Transverse colon (tissue), 4 donors: ENCODE data around the gene LCORL. TPM values are rescaled to one million over a fixed set of nuclear protein-coding genes. Genes with fewer than 3 reads are reported as not detected.

Source experiments
- DNase-seq: peaks from one replicate; pipeline ENCODE4 v3.0.0-alpha.2; 2019
- H3K27ac ChIP-seq, 4 donors: fragments of 200-600 bp; sonication (generic); 2 replicates each; pipeline ENCODE4 v1.5.1; 2016 to 2018; ENCODE audit warnings: inconsistent platforms in 4 of 4
- H3K27me3 ChIP-seq: fragments of 200-600 bp; sonication (generic); 2 replicates; pipeline ENCODE4 v1.5.1; 2017; ENCODE audit warnings: inconsistent platforms
- H3K36me3 ChIP-seq, 4 donors: fragments of 200-600 bp; sonication (generic); 2 replicates each; pipeline ENCODE4 v1.5.1; 2017 to 2019; ENCODE audit warnings: inconsistent platforms in 4 of 4
- H3K4me1 ChIP-seq, 4 donors: fragments of 200-600 bp; sonication (generic); 2 replicates each; pipeline ENCODE4 v1.5.1; 2017 to 2020; ENCODE audit warnings: inconsistent platforms in 4 of 4
- H3K4me3 ChIP-seq, 4 donors: fragments of 200-600 bp; sonication (generic); 1 replicate in 1 of 4; 2 replicates in 3 of 4; pipeline versions ENCODE4 v1.5.1 to v1.6.1; 2017 to 2019; ENCODE audit warnings: inconsistent platforms in 4 of 4
- H3K9me3 ChIP-seq, 2 donors: fragments of 200-600 bp; sonication (generic); 2 replicates each; pipeline ENCODE4 v1.5.1; 2017 to 2019; ENCODE audit warnings: inconsistent platforms in 2 of 2
- EP300 ChIP-seq: sonication (generic); formaldehyde crosslinking; IDR thresholded peaks from one replicate; pipeline ENCODE4 v1.6.1; 2017; ENCODE audit warnings: antibody characterized with exemption, low read depth
- POLR2A ChIP-seq: fragments of 450-650 bp; IDR thresholded peaks from one replicate; pipeline ENCODE4 v1.6.1; 2016; ENCODE audit warnings: antibody characterized with exemption, mild to moderate bottlenecking, moderate library complexity
- POLR2AphosphoS5 ChIP-seq, 3 donors: sonication (generic); formaldehyde crosslinking; IDR thresholded peaks; one replicate each; pipeline ENCODE4 v1.6.1; 2016; ENCODE audit warnings: antibody characterized with exemption in 3 of 3
- whole genome bisulfite sequencing, 2 donors: methylation state at CpG; one replicate each; pipeline ENCODE4 v1.1.5; 2018; ENCODE audit warnings: low coverage in 1 of 2; 5-methylcytosine and 5-hydroxymethylcytosine counted together
- in situ Hi-C, 4 donors: fragments of 200-750 bp; cut with MboI; loops; one replicate each; pipeline versions ENCODE4 v1.15.0 to v1.15.1; 2017; ENCODE audit warnings: low sequenced_read_pairs in 3 of 4, low pct_ligation_motif_present in 1 of 4, low pct_unique_long_range_greater_than_20kb in 1 of 4
- intact Hi-C: fragments of 100-400 bp; cut with DNase I; formaldehyde crosslinking; loops from one replicate; pipeline ENCODE4 v1.15.1; 2023; ENCODE audit warnings: low total_unique reads
- total RNA-seq, 4 donors: library from RNA; depleted of rRNA; stranded (reverse); fragments of >200 nt; gene quantifications; one replicate each; pipeline ENCODE4 v1.1.0, GENCODE V29; 2016
- TF ChIP-seq, protein P1 (sequence below), 5 experiments: fragments of 200-600 bp in 3 of 5; fragments of 450-650 bp in 2 of 5; sonication (generic) in 3 of 5; IDR thresholded peaks; 1 replicate in 2 of 5; 2 replicates in 3 of 5; pipeline ENCODE4 v1.5.1; 2016 to 2017; ENCODE audit warnings: antibody characterized with exemption in 5 of 5, inconsistent platforms in 3 of 5, mild to moderate bottlenecking in 2 of 5, moderate library complexity in 1 of 5

LCORL gene
- total RNA-seq, 4 donors from 2014 or later = 14.7 to 162 (median 28.5) TPM

DNA sequence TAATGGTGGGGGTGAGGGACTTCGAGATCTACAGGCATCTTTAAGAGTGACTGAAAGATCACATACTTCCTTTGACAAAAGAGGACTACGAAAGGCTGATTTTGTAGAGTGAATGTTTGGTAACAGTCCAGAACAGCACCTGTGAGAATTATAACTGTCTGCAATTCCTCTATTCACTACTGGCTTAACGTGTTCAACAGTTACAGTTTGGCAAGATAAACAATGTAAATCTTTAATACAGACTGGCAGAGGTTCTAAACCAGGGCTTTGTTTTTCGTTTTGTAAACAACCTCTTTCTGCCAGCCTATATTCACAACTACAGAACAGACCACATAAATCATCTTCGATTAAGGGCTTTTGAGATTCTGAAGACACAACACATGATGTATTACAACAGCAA lies 143.9 kb downstream of the LCORL start:
- intact Hi-C loops (no loop called here), in situ Hi-C loops (no loop called here)
- no peak for DNase-seq
- Histone ChIP-seq H3K27ac (no peak overlapping the region), H3K4me1 (no peaks in the 10 kb centered on the region), H3K4me3 (no peak overlapping the region), H3K9me3 (no peaks in the 10 kb centered on the region), H3K27me3 (no peaks in the 10 kb centered on the region), H3K36me3 (peaks cover 0 to 3% (median 0%) of the 10 kb centered on the region in 4 donors)
- TF ChIP-seq, protein P1, sequence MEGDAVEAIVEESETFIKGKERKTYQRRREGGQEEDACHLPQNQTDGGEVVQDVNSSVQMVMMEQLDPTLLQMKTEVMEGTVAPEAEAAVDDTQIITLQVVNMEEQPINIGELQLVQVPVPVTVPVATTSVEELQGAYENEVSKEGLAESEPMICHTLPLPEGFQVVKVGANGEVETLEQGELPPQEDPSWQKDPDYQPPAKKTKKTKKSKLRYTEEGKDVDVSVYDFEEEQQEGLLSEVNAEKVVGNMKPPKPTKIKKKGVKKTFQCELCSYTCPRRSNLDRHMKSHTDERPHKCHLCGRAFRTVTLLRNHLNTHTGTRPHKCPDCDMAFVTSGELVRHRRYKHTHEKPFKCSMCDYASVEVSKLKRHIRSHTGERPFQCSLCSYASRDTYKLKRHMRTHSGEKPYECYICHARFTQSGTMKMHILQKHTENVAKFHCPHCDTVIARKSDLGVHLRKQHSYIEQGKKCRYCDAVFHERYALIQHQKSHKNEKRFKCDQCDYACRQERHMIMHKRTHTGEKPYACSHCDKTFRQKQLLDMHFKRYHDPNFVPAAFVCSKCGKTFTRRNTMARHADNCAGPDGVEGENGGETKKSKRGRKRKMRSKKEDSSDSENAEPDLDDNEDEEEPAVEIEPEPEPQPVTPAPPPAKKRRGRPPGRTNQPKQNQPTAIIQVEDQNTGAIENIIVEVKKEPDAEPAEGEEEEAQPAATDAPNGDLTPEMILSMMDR (IDR thresholded peaks at IDR 0.05) = no peak
- no peak for TF ChIP-seq POLR2A
- no peak for TF ChIP-seq EP300
- TF ChIP-seq POLR2AphosphoS5 (IDR thresholded peaks at IDR 0.05) = no peak
- WGBS, 2 donors = 74 to 77% methylated on average over 4 to 5 of the region's 5 CpGs

DNA sequence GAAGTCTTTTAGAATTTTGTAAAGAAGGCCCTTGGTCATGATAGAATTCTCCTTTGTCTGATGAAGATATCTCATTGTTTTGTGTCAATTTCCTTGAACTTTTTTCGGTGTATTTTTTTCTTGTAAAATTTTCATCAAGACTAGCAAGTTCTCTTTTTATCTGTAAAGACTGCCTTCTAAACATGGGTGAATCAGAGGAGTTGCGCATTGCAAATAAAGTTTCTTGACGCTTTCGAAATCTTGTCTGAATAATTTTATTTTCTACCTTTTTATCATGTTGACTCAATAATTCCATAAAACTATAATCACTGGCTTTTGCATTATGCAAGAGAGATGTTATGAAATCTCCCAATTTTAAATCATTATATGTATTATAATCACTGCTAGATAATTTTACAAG lies 144.6 kb downstream of the LCORL start:
- TF ChIP-seq POLR2AphosphoS5 (IDR thresholded peaks at IDR 0.05) = no peak
- TF ChIP-seq POLR2A = no peak
- TF ChIP-seq, protein P1 (IDR thresholded peaks at IDR 0.05) = no peak
- TF ChIP-seq EP300 = no peak
- Histone ChIP-seq H3K27me3 (no peaks in the 10 kb centered on the region), H3K27ac (no peak overlapping the region), H3K4me1 (no peaks in the 10 kb centered on the region), H3K36me3 (peaks cover 0 to 3% (median 0%) of the 10 kb centered on the region in 4 donors), H3K4me3 (no peak overlapping the region), H3K9me3 (no peaks in the 10 kb centered on the region)
- no peak for DNase-seq
- WGBS, 2 donors = 98 to 99% methylated on average over 3 to 4 of the region's 4 CpGs
- intact Hi-C loops = no loop called here
- in situ Hi-C loops = no loop called here

- Histone ChIP-seq H3K9me3 (no peaks in the 10 kb centered on the region), H3K27ac (no peak overlapping the region), H3K4me1 (no peaks in the 10 kb centered on the region), H3K27me3 (no peaks in the 10 kb centered on the region), H3K4me3 (no peak overlapping the region), H3K36me3 (peaks cover 0 to 3% (median 0%) of the 10 kb centered on the region in 4 donors)
- TF ChIP-seq POLR2A = no peak
- TF ChIP-seq POLR2AphosphoS5 (IDR thresholded peaks at IDR 0.05) = no peak
- TF ChIP-seq, protein P1 (IDR thresholded peaks at IDR 0.05) = no peak
- no peak for TF ChIP-seq EP300
- WGBS, 2 donors = 78 to 83% methylated on average over 3 to 4 of the region's 4 CpGs
- intact Hi-C loops (no loop called here), in situ Hi-C loops (no loop called here)
- no peak for DNase-seq
Measured at GRCh38 chr4:17875402-17876070, 146.0 kb downstream of the LCORL start.

DNA sequence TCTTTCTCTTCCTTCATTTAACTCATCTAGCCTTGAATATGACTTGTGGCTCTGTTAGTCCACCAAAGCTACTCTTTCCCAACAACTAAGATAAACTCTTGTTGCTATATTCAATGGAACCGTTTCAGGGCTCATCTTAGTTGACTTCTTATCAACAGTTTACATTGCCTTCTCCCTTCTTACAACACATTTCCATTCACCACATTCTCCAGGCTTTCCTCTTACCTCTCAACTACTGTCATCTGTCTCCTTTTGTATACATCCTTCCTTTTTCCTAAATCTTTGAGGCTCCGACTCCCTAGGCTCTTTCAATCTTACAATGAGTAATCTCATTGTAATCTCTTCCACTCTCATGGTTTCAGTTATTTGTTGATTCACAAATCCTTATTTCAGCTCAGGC lies 152.2 kb downstream of the LCORL start:
- 68 to 79% methylated on average over 2 of the region's 2 CpGs for WGBS, 2 donors
- H3K36me3 ChIP-seq = no peaks in the 10 kb centered on the region
- intact Hi-C loops (no loop called here), in situ Hi-C loops (no loop called here)
- no peaks in the 10 kb centered on the region for H3K9me3 ChIP-seq
- no peak overlapping the region for H3K27ac ChIP-seq
- TF ChIP-seq POLR2AphosphoS5 (IDR thresholded peaks at IDR 0.05) (no peak), EP300 (no peak), POLR2A (no peak)
- TF ChIP-seq, protein P1 (IDR thresholded peaks at IDR 0.05) = no peak
- no peaks in the 10 kb centered on the region for H3K4me1 ChIP-seq
- no peak overlapping the region for H3K4me3 ChIP-seq
- no peak for DNase-seq
- H3K27me3 ChIP-seq = no peaks in the 10 kb centered on the region
